Bronchial epithelial cell (primary cell): ENCODE measurements around the gene ST8SIA4. TPM values are rescaled to one million over a fixed set of nuclear protein-coding genes. Genes with fewer than 3 reads are reported as not detected.
"Not testable (repeated sequence)": the region's sequence is repeated elsewhere in the genome, so short reads cannot be mapped to it uniquely, and the experiment has no call there.

Experiments
- DNase-seq: peaks from one replicate; pipeline ENCODE4 v3.0.0-alpha.2; 2010; ENCODE audit warnings: low read depth
- FAIRE-seq: peaks from 2 replicates; lab custom pipeline; 2011; peaks lifted over from hg19 to GRCh38; lab: Jason Lieb, UNC
- H3K27me3 ChIP-seq: 2 replicates; pipeline ENCODE4 v1.5.1; 2011; ENCODE audit warnings: low read length; ENCODE audit not compliant: control insufficient read depth, insufficient read depth
- H3K36me3 ChIP-seq: 2 replicates; pipeline ENCODE4 v1.5.1; 2011; ENCODE audit warnings: low read length; ENCODE audit not compliant: control insufficient read depth, insufficient read depth
- H3K4me3 ChIP-seq: 2 replicates; pipeline ENCODE4 v1.5.1; 2011; ENCODE audit warnings: mild to moderate bottlenecking, low read depth, low read length, control low read depth
- total RNA-seq: library from RNA; depleted of rRNA; stranded (reverse); fragments of >200 nt; gene quantifications from 2 replicates; pipeline ENCODE4 v1.2.1, GENCODE V29; 2014
- TF ChIP-seq, protein P1 (sequence below): IDR thresholded peaks from 2 replicates; pipeline ENCODE4 v1.5.1; 2011; ENCODE audit warnings: mild to moderate bottlenecking, moderate library complexity, low read length, control low read depth, inconsistent platforms; ENCODE audit not compliant: insufficient read depth, severe bottlenecking

ST8SIA4 gene
- total RNA-seq, 1 donor from 2014 or later, result under 0.01 TPM

GRCh38 chr5:100787648-100788047, 115.4 kb downstream of the ST8SIA4 start:
- no peak for FAIRE-seq
- Histone ChIP-seq H3K36me3 (no peaks in the 10 kb centered on the region), H3K4me3 (no peak overlapping the region), H3K27me3 (no peaks in the 10 kb centered on the region)
- TF ChIP-seq, protein P1, sequence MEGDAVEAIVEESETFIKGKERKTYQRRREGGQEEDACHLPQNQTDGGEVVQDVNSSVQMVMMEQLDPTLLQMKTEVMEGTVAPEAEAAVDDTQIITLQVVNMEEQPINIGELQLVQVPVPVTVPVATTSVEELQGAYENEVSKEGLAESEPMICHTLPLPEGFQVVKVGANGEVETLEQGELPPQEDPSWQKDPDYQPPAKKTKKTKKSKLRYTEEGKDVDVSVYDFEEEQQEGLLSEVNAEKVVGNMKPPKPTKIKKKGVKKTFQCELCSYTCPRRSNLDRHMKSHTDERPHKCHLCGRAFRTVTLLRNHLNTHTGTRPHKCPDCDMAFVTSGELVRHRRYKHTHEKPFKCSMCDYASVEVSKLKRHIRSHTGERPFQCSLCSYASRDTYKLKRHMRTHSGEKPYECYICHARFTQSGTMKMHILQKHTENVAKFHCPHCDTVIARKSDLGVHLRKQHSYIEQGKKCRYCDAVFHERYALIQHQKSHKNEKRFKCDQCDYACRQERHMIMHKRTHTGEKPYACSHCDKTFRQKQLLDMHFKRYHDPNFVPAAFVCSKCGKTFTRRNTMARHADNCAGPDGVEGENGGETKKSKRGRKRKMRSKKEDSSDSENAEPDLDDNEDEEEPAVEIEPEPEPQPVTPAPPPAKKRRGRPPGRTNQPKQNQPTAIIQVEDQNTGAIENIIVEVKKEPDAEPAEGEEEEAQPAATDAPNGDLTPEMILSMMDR, result no peak
- no peak for DNase-seq

GRCh38 chr5:100785536-100785935, 117.5 kb downstream of the ST8SIA4 start:
- not testable (repeated sequence) for H3K27me3 ChIP-seq, FAIRE-seq, H3K4me3 ChIP-seq, H3K36me3 ChIP-seq, DNase-seq

- DNase-seq (no peak), FAIRE-seq (no peak)
- Histone ChIP-seq H3K36me3 (no peaks in the 10 kb centered on the region), H3K27me3 (no peaks in the 10 kb centered on the region), H3K4me3 (no peak overlapping the region)
- TF ChIP-seq, protein P1, result no peak
Observed at GRCh38 chr5:100780376-100780870, 122.7 kb downstream of the ST8SIA4 start.

- Histone ChIP-seq H3K36me3 (no peaks in the 10 kb centered on the region), H3K27me3 (no peaks in the 10 kb centered on the region), H3K4me3 (no peak overlapping the region)
- TF ChIP-seq, protein P1, result no peak
- DNase-seq (no peak), FAIRE-seq (no peak)
Observed at GRCh38 chr5:100779669-100780375, 123.3 kb downstream of the ST8SIA4 start.

DNA sequence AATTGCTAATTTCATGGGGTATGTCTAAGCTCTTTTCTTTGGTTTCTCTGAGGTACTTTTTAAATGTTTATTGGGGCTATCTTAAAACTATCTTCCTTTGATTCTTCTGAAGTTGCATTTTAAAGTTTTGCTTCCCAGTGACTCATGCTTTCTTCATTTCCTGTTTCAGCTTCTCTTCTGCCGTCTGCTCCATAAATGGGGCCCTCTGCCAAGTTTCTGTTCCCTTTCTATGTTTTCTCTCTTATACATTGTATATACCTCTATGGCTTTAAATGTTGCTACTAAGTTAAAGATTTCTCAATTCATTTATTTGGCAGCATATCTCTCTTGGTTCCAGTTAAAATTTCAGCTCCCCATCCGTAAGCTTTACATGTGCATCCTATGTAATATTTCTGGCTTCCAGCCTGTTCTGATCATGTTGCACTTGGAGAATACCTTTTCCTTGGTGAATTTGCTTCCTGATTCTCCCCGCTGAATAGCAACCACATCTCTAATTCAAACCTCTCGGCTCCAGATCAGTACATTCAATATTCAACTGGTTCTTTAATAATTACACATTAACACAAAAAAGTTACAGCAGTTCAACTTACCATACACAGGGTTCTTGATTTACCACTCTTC, 125.3 kb downstream of the ST8SIA4 start:
- H3K36me3 ChIP-seq, result no peaks in the 10 kb centered on the region
- no peaks in the 10 kb centered on the region for H3K27me3 ChIP-seq
- no peak overlapping the region for H3K4me3 ChIP-seq
- TF ChIP-seq, protein P1, result no peak
- FAIRE-seq (no peak), DNase-seq (peak; percentile 80)

- DNase-seq, result no peak
- H3K36me3 ChIP-seq, result no peaks in the 10 kb centered on the region
- H3K27me3 ChIP-seq, result no peaks in the 10 kb centered on the region
- FAIRE-seq, result no peak
- no peak overlapping the region for H3K4me3 ChIP-seq
- TF ChIP-seq, protein P1, result no peak
Observed at GRCh38 chr5:100775533-100775855, 127.6 kb downstream of the ST8SIA4 start.
